ENCODE results near the gene TTL.

- TF ChIP-seq CTCF (IDR thresholded peaks at IDR 0.05) (no peak), POLR2A (IDR thresholded peaks at IDR 0.05) (no peak)
Observed at GRCh38 chr2:112520234-112520783, 38.4 kb downstream of the TTL start.

All from heart left ventricle (tissue), 13 donors.